ENCODE data around the gene RANBP1. TPM values are rescaled to one million over a fixed set of nuclear protein-coding genes. Genes with fewer than 3 reads are reported as not detected.

RANBP1 gene
- polyA plus RNA-seq, 1 donor (not counting 4 experiments of a cell fraction or from before 2014, with no cell fraction given): 193 TPM

- H3K9me3 ChIP-seq (ENCODE audit: control insufficient read depth, low read depth, low read length): no peaks in the 10 kb centered on the region
- H3K9me1 ChIP-seq (ENCODE audit: control insufficient read depth, extremely low read depth, insufficient read depth, low read length): no peaks in the 10 kb centered on the region
- H3K79me2 ChIP-seq (ENCODE audit: control insufficient read depth, insufficient read depth, low read length): peaks cover 27% of the 10 kb centered on the region
- no peaks in the 10 kb centered on the region for H3K27me3 ChIP-seq (ENCODE audit: control insufficient read depth, extremely low read depth, insufficient read depth, low read length)
- H3K4me3 ChIP-seq (ENCODE audit: control insufficient read depth in 2 of 3, extremely low read depth in 1 of 3, insufficient read depth in 2 of 3, low read depth in 1 of 3, low read length in 3 of 3): no peak overlapping the region
- H3K36me3 ChIP-seq (ENCODE audit: control insufficient read depth in 2 of 2, extremely low read depth in 1 of 2, insufficient read depth in 2 of 2, low read length in 2 of 2): peaks cover 24 to 40% of the 10 kb centered on the region in 2 experiments
- no peak overlapping the region for H3K27ac ChIP-seq (ENCODE audit: control insufficient read depth, insufficient read depth, low read length)
- FAIRE-seq (no peak), DNase-seq (ENCODE audit: low read depth, low spot score) (no peak)
- dilution Hi-C loops (cut with MboI; ENCODE audit: extremely low pct_ligation_motif_present, low sequenced_read_pairs): no loop called here
- H2AFZ ChIP-seq (ENCODE audit: control insufficient read depth, low read length): no peak overlapping the region
- H3K4me2 ChIP-seq (ENCODE audit: control insufficient read depth, extremely low read depth, insufficient read depth, low read depth, low read length): no peak overlapping the region
- no peak overlapping the region for H3K9ac ChIP-seq (ENCODE audit: control insufficient read depth, extremely low read depth, insufficient read depth, low read length)
- no peaks in the 10 kb centered on the region for H4K20me1 ChIP-seq (ENCODE audit: control insufficient read depth, extremely low read depth, insufficient read depth, low read length)
- peaks cover 10% of the 10 kb centered on the region for H3K4me1 ChIP-seq (ENCODE audit: control insufficient read depth, extremely low read depth, insufficient read depth, low read length)
- TF ChIP-seq CTCF (optimal IDR thresholded peaks at IDR 0.05 in 1 of 3, IDR thresholded peaks at IDR 0.05 in 1 of 3, conservative IDR thresholded peaks at IDR 0.05 in 1 of 3; ENCODE audit: extremely low read depth in 1 of 3, insufficient read depth in 2 of 3, low read length in 3 of 3) (no peak), EZH2 (IDR thresholded peaks at IDR 0.05; ENCODE audit: low read length) (no peak)
Measured at GRCh38 chr22:20099099-20099711, 16.7 kb upstream of the RANBP1 start.

- H3K27me3 ChIP-seq (ENCODE audit: control insufficient read depth, extremely low read depth, insufficient read depth, low read length): no peaks in the 10 kb centered on the region
- H3K36me3 ChIP-seq (ENCODE audit: control insufficient read depth in 2 of 2, extremely low read depth in 1 of 2, insufficient read depth in 2 of 2, low read length in 2 of 2): peaks cover 32 to 47% of the 10 kb centered on the region in 2 experiments
- no peak for DNase-seq (ENCODE audit: low read depth, low spot score)
- no peak overlapping the region for H3K4me2 ChIP-seq (ENCODE audit: control insufficient read depth, extremely low read depth, insufficient read depth, low read depth, low read length)
- H3K79me2 ChIP-seq (ENCODE audit: control insufficient read depth, insufficient read depth, low read length): peaks cover 33% of the 10 kb centered on the region
- TF ChIP-seq CTCF (optimal IDR thresholded peaks at IDR 0.05 in 1 of 3, IDR thresholded peaks at IDR 0.05 in 1 of 3, conservative IDR thresholded peaks at IDR 0.05 in 1 of 3; ENCODE audit: extremely low read depth in 1 of 3, insufficient read depth in 2 of 3, low read length in 3 of 3) (no peak), EZH2 (IDR thresholded peaks at IDR 0.05; ENCODE audit: low read length) (no peak)
- peaks cover 10% of the 10 kb centered on the region for H3K4me1 ChIP-seq (ENCODE audit: control insufficient read depth, extremely low read depth, insufficient read depth, low read length)
- no peaks in the 10 kb centered on the region for H3K9me1 ChIP-seq (ENCODE audit: control insufficient read depth, extremely low read depth, insufficient read depth, low read length)
- FAIRE-seq: no peak
- H4K20me1 ChIP-seq (ENCODE audit: control insufficient read depth, extremely low read depth, insufficient read depth, low read length): no peaks in the 10 kb centered on the region
- H3K4me3 ChIP-seq (ENCODE audit: control insufficient read depth in 2 of 3, extremely low read depth in 1 of 3, insufficient read depth in 2 of 3, low read depth in 1 of 3, low read length in 3 of 3): no peak overlapping the region
- dilution Hi-C loops (cut with MboI; ENCODE audit: extremely low pct_ligation_motif_present, low sequenced_read_pairs): no loop called here
- H3K9me3 ChIP-seq (ENCODE audit: control insufficient read depth, low read depth, low read length): no peaks in the 10 kb centered on the region
- no peak overlapping the region for H2AFZ ChIP-seq (ENCODE audit: control insufficient read depth, low read length)
- no peak overlapping the region for H3K9ac ChIP-seq (ENCODE audit: control insufficient read depth, extremely low read depth, insufficient read depth, low read length)
- H3K27ac ChIP-seq (ENCODE audit: control insufficient read depth, insufficient read depth, low read length): no peak overlapping the region
Measured at GRCh38 chr22:20101638-20102037, 14.3 kb upstream of the RANBP1 start.

Data from keratinocyte (primary cell).